Stimulated activated CD4-positive, alpha-beta T cell treated with anti-CD3 and anti-CD28 coated beads, Interleukin-15, amount 100 ng/mL, for 1 hour (primary cell): Measurements from ENCODE around the gene CRYBG2.
A peak's percentile ranks its signal among the peaks of the same experiment; 100 is the strongest.
"Not testable (repeated sequence)": the region's sequence is repeated elsewhere in the genome, so short reads cannot be mapped to it uniquely, and the experiment has no call there.

Experiments
- DNase-seq, 2 donors: peaks; one replicate each; pipeline ENCODE4 v3.0.0-alpha.2; 2020; ENCODE audit warnings: low read depth in 1 of 2, low spot score in 1 of 2

Gene CRYBG2

GRCh38 chr1:26322042-26322331, 31.9 kb downstream of the CRYBG2 start:
- no peak for DNase-seq

- DNase-seq, result peak; percentile 89 to 95
Measured at GRCh38 chr1:26321315-26322041, 32.5 kb downstream of the CRYBG2 start.

- DNase-seq, result no peak
Measured at GRCh38 chr1:26320896-26321295, 33.0 kb downstream of the CRYBG2 start.

- no peak for DNase-seq
Measured at GRCh38 chr1:26318338-26319064, 35.4 kb downstream of the CRYBG2 start.

- peak in 1 of 2 donors; percentile 55 for DNase-seq
Measured at GRCh38 chr1:26317612-26318337, 36.2 kb downstream of the CRYBG2 start, which contains the start of gene CD52. CD52 (plus strand) TSS chr1:26317958; CDS start chr1:26318018, 60 bp downstream.

GRCh38 chr1:26317146-26317545, 36.8 kb downstream of the CRYBG2 start:
- no peak for DNase-seq

- DNase-seq, result no peak
Measured at GRCh38 chr1:26315874-26316850, 37.8 kb downstream of the CRYBG2 start.

- no peak for DNase-seq
Measured at GRCh38 chr1:26314501-26314900, 39.4 kb downstream of the CRYBG2 start.

GRCh38 chr1:26307966-26308899, 45.7 kb downstream of the CRYBG2 start:
- DNase-seq, result not testable (repeated sequence)

- DNase-seq, result no peak
Measured at GRCh38 chr1:26307363-26307781, 46.6 kb downstream of the CRYBG2 start.

GRCh38 chr1:26306290-26307229, 47.4 kb downstream of the CRYBG2 start, which contains the start of gene UBXN11:
UBXN11 (minus strand) TSS chr1:26306636; CDS start chr1:26302883, 3,753 bp downstream.
- peak; percentile 74 to 77 for DNase-seq

GRCh38 chr1:26305667-26306289, 48.2 kb downstream of the CRYBG2 start:
- DNase-seq, result no peak

- no peak for DNase-seq
Measured at GRCh38 chr1:26302733-26303405, 51.1 kb downstream of the CRYBG2 start.

- no peak for DNase-seq
Measured at GRCh38 chr1:26300578-26301275, 53.2 kb downstream of the CRYBG2 start.

GRCh38 chr1:26297791-26298124, 56.2 kb downstream of the CRYBG2 start:
- no peak for DNase-seq

- no peak for DNase-seq
Measured at GRCh38 chr1:26297057-26297790, 56.7 kb downstream of the CRYBG2 start.
